ENCODE results near the gene ALOX12B.

Gene ALOX12B

GRCh38 chr17:8041979-8042378 is 45.5 kb downstream of the ALOX12B start:
- H3K4me3 ChIP-seq (ENCODE audit: low read depth, low read length), result no peak overlapping the region
- TF ChIP-seq CTCF (IDR thresholded peaks at IDR 0.05; ENCODE audit: borderline replicate concordance, insufficient read depth, low read depth, low read length), result no peak

- no peak overlapping the region for H3K4me3 ChIP-seq (ENCODE audit: low read depth, low read length)
Measured at GRCh38 chr17:8041249-8041928, 46.1 kb downstream of the ALOX12B start.

GRCh38 chr17:8039611-8040168 is 47.8 kb downstream of the ALOX12B start:
- no peak overlapping the region for H3K4me3 ChIP-seq (ENCODE audit: low read depth, low read length)
- no peak for TF ChIP-seq CTCF (IDR thresholded peaks at IDR 0.05; ENCODE audit: borderline replicate concordance, insufficient read depth, low read depth, low read length)

More at GRCh38 chr17:8041249-8041928, 46.1 kb downstream of the ALOX12B start:
- peak; percentile 48 for TF ChIP-seq CTCF (IDR thresholded peaks at IDR 0.05; ENCODE audit: borderline replicate concordance, insufficient read depth, low read depth, low read length)

GRCh38 chr17:8038954-8039610 is 48.4 kb downstream of the ALOX12B start, which contains the start of gene ALOX15B:
ALOX15B (plus strand) TSS chr17:8039059; CDS start chr17:8039156, 97 bp downstream.
- no peak within 1 kb of the TSS for H3K4me3 ChIP-seq (ENCODE audit: low read depth, low read length)
- TF ChIP-seq CTCF (IDR thresholded peaks at IDR 0.05; ENCODE audit: borderline replicate concordance, insufficient read depth, low read depth, low read length), result no peak

- no peak for TF ChIP-seq CTCF (IDR thresholded peaks at IDR 0.05; ENCODE audit: borderline replicate concordance, insufficient read depth, low read depth, low read length)
- H3K4me3 ChIP-seq (ENCODE audit: low read depth, low read length), result no peak overlapping the region
Measured at GRCh38 chr17:8032442-8032841, 55.1 kb downstream of the ALOX12B start.

- H3K4me3 ChIP-seq (ENCODE audit: low read depth, low read length), result no peak overlapping the region
- TF ChIP-seq CTCF (IDR thresholded peaks at IDR 0.05; ENCODE audit: borderline replicate concordance, insufficient read depth, low read depth, low read length), result no peak
Measured at GRCh38 chr17:8031950-8032349, 55.6 kb downstream of the ALOX12B start.
